MM.1S (cell line): Measurements from ENCODE around the gene KDM4C.

Experiments used
- DNase-seq: peaks from one replicate; pipeline ENCODE4 v3.0.0-alpha.2; 2015
- H2AFZ ChIP-seq: fragments of 300-600 bp; sonication (generic); 2 replicates; pipeline ENCODE4 v1.6.0; 2016; ENCODE audit warnings: antibody characterized with exemption, low read length
- H3F3A ChIP-seq: fragments of 300-600 bp; sonication (generic); 2 replicates; pipeline ENCODE4 v1.6.1; 2016; ENCODE audit warnings: mild to moderate bottlenecking, antibody characterized with exemption, low read length, moderate library complexity, mixed read lengths; ENCODE audit not compliant: insufficient read depth
- H3K27ac ChIP-seq: fragments of 300-600 bp; sonication (generic); 2 replicates; pipeline ENCODE4 v1.5.1; 2016; ENCODE audit warnings: mild to moderate bottlenecking, low read length
- H3K27me3 ChIP-seq: fragments of 300-600 bp; sonication (generic); replicated peaks from 2 replicates; pipeline ENCODE4 v1.6.0; 2016; ENCODE audit warnings: low read length; ENCODE audit not compliant: insufficient read depth
- H3K36me3 ChIP-seq: fragments of 300-600 bp; sonication (generic); replicated peaks from 2 replicates; pipeline ENCODE4 v1.6.1; 2016; ENCODE audit warnings: mild to moderate bottlenecking, low read length, mixed read lengths; ENCODE audit not compliant: insufficient read depth
- H3K4me1 ChIP-seq: fragments of 300-600 bp; sonication (generic); 2 replicates; pipeline ENCODE4 v1.6.1; 2016; ENCODE audit warnings: low read length, mixed read lengths
- H3K4me2 ChIP-seq: fragments of 300-600 bp; sonication (generic); 2 replicates; pipeline ENCODE4 v1.6.0; 2016; ENCODE audit warnings: low read depth, low read length
- H3K4me3 ChIP-seq: fragments of 300-600 bp; sonication (generic); 2 replicates; pipeline ENCODE4 v1.5.1; 2016; ENCODE audit warnings: low read length, mixed read lengths
- H3K79me2 ChIP-seq: fragments of 300-600 bp; sonication (generic); 2 replicates; pipeline ENCODE4 v1.6.1; 2016; ENCODE audit warnings: mixed run types, low read length, mixed read lengths
- H3K9ac ChIP-seq: fragments of 300-600 bp; sonication (generic); 2 replicates; pipeline ENCODE4 v1.6.1; 2016; ENCODE audit warnings: low read length, mixed read lengths
- H3K9me2 ChIP-seq: fragments of 300-600 bp; sonication (generic); replicated peaks from 2 replicates; pipeline ENCODE4 v1.6.1; 2016; ENCODE audit warnings: mild to moderate bottlenecking, low read length, mixed read lengths; ENCODE audit not compliant: insufficient read depth
- H3K9me3 ChIP-seq: fragments of 300-600 bp; sonication (generic); replicated peaks from 2 replicates; pipeline ENCODE4 v1.6.1; 2016; ENCODE audit warnings: mild to moderate bottlenecking, low read length, mixed read lengths; ENCODE audit not compliant: insufficient read depth
- H4K20me1 ChIP-seq: fragments of 300-600 bp; sonication (generic); 2 replicates; pipeline ENCODE4 v1.6.1; 2016; ENCODE audit warnings: mild to moderate bottlenecking, low read length, moderate library complexity, mixed read lengths; ENCODE audit not compliant: insufficient read depth
- CTCF ChIP-seq: fragments of 300-600 bp; sonication (generic); IDR thresholded peaks from 2 replicates; pipeline ENCODE4 v1.5.1; 2016; ENCODE audit warnings: antibody characterized with exemption, low read length, mixed read lengths
- EZH2 ChIP-seq: fragments of 300-600 bp; sonication (generic); optimal IDR thresholded peaks from 2 replicates; pipeline ENCODE3; 2017; ENCODE audit warnings: low read depth, mild to moderate bottlenecking, antibody characterized with exemption, low read length, mixed read lengths
- EZH2phosphoT487 ChIP-seq: fragments of 300-600 bp; sonication (generic); IDR thresholded peaks from 2 replicates; pipeline ENCODE4 v1.6.1; 2018; ENCODE audit warnings: antibody characterized with exemption, low read length

Gene KDM4C

GRCh38 chr9:7117676-7118561, 360.1 kb downstream of the KDM4C start:
- Histone ChIP-seq H3K79me2 (no peaks in the 10 kb centered on the region), H3K4me3 (no peak overlapping the region), H3K4me2 (no peak overlapping the region), H2AFZ (no peak overlapping the region), H3K9ac (no peak overlapping the region), H3K4me1 (no peaks in the 10 kb centered on the region), H3K27me3 (no peaks in the 10 kb centered on the region), H3F3A (no peaks in the 10 kb centered on the region), H3K9me3 (no peaks in the 10 kb centered on the region), H3K9me2 (no peaks in the 10 kb centered on the region), H3K36me3 (no peaks in the 10 kb centered on the region), H4K20me1 (no peaks in the 10 kb centered on the region), H3K27ac (no peak overlapping the region)
- no peak for DNase-seq
- TF ChIP-seq EZH2, result no peak
- TF ChIP-seq EZH2phosphoT487, result no peak
- TF ChIP-seq CTCF, result no peak

DNA sequence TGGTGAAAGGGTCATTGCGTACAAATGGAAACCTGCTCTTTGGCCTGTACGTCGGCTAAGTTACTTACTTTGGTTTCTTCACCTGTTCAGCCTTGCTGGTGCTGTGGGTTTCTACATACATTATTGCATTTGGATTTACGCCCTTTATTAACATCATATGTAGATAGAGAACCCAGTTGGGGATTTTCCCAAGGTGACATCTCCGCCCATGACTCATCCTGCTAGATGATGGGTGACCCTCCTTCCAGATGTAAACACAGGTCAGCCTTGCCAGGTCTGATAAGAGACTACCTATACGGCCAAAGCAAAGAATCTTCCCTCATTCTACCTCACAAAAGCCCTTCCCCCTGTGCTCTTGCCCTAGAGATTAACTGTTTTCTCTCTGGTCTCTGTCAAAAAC, 360.9 kb downstream of the KDM4C start:
- Histone ChIP-seq H3K36me3 (no peaks in the 10 kb centered on the region), H3K27ac (no peak overlapping the region), H3K4me1 (no peaks in the 10 kb centered on the region), H3K9me3 (no peaks in the 10 kb centered on the region), H4K20me1 (no peaks in the 10 kb centered on the region), H3K4me3 (no peak overlapping the region), H3K79me2 (no peaks in the 10 kb centered on the region), H3K9ac (no peak overlapping the region), H3K9me2 (no peaks in the 10 kb centered on the region), H3K4me2 (no peak overlapping the region), H3K27me3 (no peaks in the 10 kb centered on the region), H2AFZ (no peak overlapping the region), H3F3A (no peaks in the 10 kb centered on the region)
- no peak for DNase-seq
- no peak for TF ChIP-seq CTCF
- no peak for TF ChIP-seq EZH2
- no peak for TF ChIP-seq EZH2phosphoT487

GRCh38 chr9:7119612-7120011, 361.8 kb downstream of the KDM4C start:
- Histone ChIP-seq H3K4me1 (no peaks in the 10 kb centered on the region), H3K9ac (no peak overlapping the region), H3K79me2 (no peaks in the 10 kb centered on the region), H3K9me2 (no peaks in the 10 kb centered on the region), H4K20me1 (no peaks in the 10 kb centered on the region), H3K9me3 (no peaks in the 10 kb centered on the region), H3K27me3 (no peaks in the 10 kb centered on the region), H2AFZ (no peak overlapping the region), H3K27ac (no peak overlapping the region), H3K4me2 (no peak overlapping the region), H3K36me3 (no peaks in the 10 kb centered on the region), H3F3A (no peaks in the 10 kb centered on the region), H3K4me3 (no peak overlapping the region)
- no peak for DNase-seq
- no peak for TF ChIP-seq CTCF
- no peak for TF ChIP-seq EZH2
- TF ChIP-seq EZH2phosphoT487, result no peak
